ENCODE measurements around the gene TMPRSS15. TPM values are rescaled to one million over a fixed set of nuclear protein-coding genes. Genes with fewer than 3 reads are reported as not detected.

The TMPRSS15 gene
- total RNA-seq, 1 experiment from 2014 or later: 0.23 TPM

GRCh38 chr21:18349468-18349867 lies 54.1 kb downstream of the TMPRSS15 start:
- DNase-seq (ENCODE audit: low read depth): no peak

- no peak for DNase-seq (ENCODE audit: low read depth)
Observed at GRCh38 chr21:18340387-18340942, 63.1 kb downstream of the TMPRSS15 start.

GRCh38 chr21:18335651-18336236 lies 67.8 kb downstream of the TMPRSS15 start:
- DNase-seq (ENCODE audit: low read depth): no peak

GRCh38 chr21:18334066-18334465 lies 69.5 kb downstream of the TMPRSS15 start:
- DNase-seq (ENCODE audit: low read depth): peak; percentile 50

GRCh38 chr21:18318156-18318555 lies 85.4 kb downstream of the TMPRSS15 start:
- no peak for DNase-seq (ENCODE audit: low read depth)

- DNase-seq (ENCODE audit: low read depth): no peak
Observed at GRCh38 chr21:18298228-18298627, 105.4 kb downstream of the TMPRSS15 start.

GRCh38 chr21:18294100-18294499 lies 109.5 kb downstream of the TMPRSS15 start:
- DNase-seq (ENCODE audit: low read depth): no peak

- no peak for DNase-seq (ENCODE audit: low read depth)
Observed at GRCh38 chr21:18289876-18290275, 113.7 kb downstream of the TMPRSS15 start.

GRCh38 chr21:18285379-18285778 lies 118.2 kb downstream of the TMPRSS15 start:
- DNase-seq (ENCODE audit: low read depth): no peak

- DNase-seq (ENCODE audit: low read depth): no peak
Observed at GRCh38 chr21:18275781-18276180, 127.8 kb downstream of the TMPRSS15 start.

GRCh38 chr21:18274370-18274769 lies 129.2 kb downstream of the TMPRSS15 start:
- DNase-seq (ENCODE audit: low read depth): no peak

GRCh38 chr21:18273400-18273799 lies 130.2 kb downstream of the TMPRSS15 start:
- no peak for DNase-seq (ENCODE audit: low read depth)

- no peak for DNase-seq (ENCODE audit: low read depth)
Observed at GRCh38 chr21:18269856-18270255, 133.7 kb downstream of the TMPRSS15 start.

- no peak for DNase-seq (ENCODE audit: low read depth)
Observed at GRCh38 chr21:18268906-18269305, 134.7 kb downstream of the TMPRSS15 start.

GRCh38 chr21:18267496-18267895 lies 136.1 kb downstream of the TMPRSS15 start:
- no peak for DNase-seq (ENCODE audit: low read depth)

GRCh38 chr21:18265944-18266343 lies 137.6 kb downstream of the TMPRSS15 start:
- no peak for DNase-seq (ENCODE audit: low read depth)

- no peak for DNase-seq (ENCODE audit: low read depth)
Observed at GRCh38 chr21:18253799-18254198, 149.8 kb downstream of the TMPRSS15 start.

- DNase-seq (ENCODE audit: low read depth): no peak
Observed at GRCh38 chr21:18253221-18253620, 150.4 kb downstream of the TMPRSS15 start.

GRCh38 chr21:18252680-18253079 lies 150.9 kb downstream of the TMPRSS15 start:
- DNase-seq (ENCODE audit: low read depth): no peak

- DNase-seq (ENCODE audit: low read depth): no peak
Observed at GRCh38 chr21:18252256-18252655, 151.3 kb downstream of the TMPRSS15 start.

- DNase-seq (ENCODE audit: low read depth): no peak
Observed at GRCh38 chr21:18251065-18251464, 152.5 kb downstream of the TMPRSS15 start.

GRCh38 chr21:18249672-18250071 lies 153.9 kb downstream of the TMPRSS15 start:
- no peak for DNase-seq (ENCODE audit: low read depth)

GRCh38 chr21:18248171-18248570 lies 155.4 kb downstream of the TMPRSS15 start:
- DNase-seq (ENCODE audit: low read depth): no peak

GRCh38 chr21:18245464-18245967 lies 158.1 kb downstream of the TMPRSS15 start:
- peak; percentile 12 for DNase-seq (ENCODE audit: low read depth)

All from Daoy (cell line).